Measurements from ENCODE around the gene RNF41. TPM values are rescaled to one million over a fixed set of nuclear protein-coding genes. Genes with fewer than 3 reads are reported as not detected.
A peak's percentile ranks its signal among the peaks of the same experiment; 100 is the strongest.

Gene RNF41
- total RNA-seq, 1 donor from 2014 or later: 73.0 TPM

- no peak for DNase-seq (ENCODE audit: low read depth in 2 of 2)
Measured at GRCh38 chr12:56213878-56214277, 7.8 kb downstream of the RNF41 start.

GRCh38 chr12:56212361-56212760 lies 9.4 kb downstream of the RNF41 start:
- DNase-seq (ENCODE audit: low read depth in 2 of 2): no peak

GRCh38 chr12:56208006-56208405 lies 13.7 kb downstream of the RNF41 start:
- no peak for DNase-seq (ENCODE audit: low read depth in 2 of 2)

GRCh38 chr12:56206452-56207166 lies 15.1 kb downstream of the RNF41 start:
- DNase-seq (ENCODE audit: low read depth in 2 of 2): peak; percentile 74 to 79

GRCh38 chr12:56205445-56205844 lies 16.3 kb downstream of the RNF41 start:
- no peak for DNase-seq (ENCODE audit: low read depth in 2 of 2)

- no peak for DNase-seq (ENCODE audit: low read depth in 2 of 2)
Measured at GRCh38 chr12:56204275-56204674, 17.4 kb downstream of the RNF41 start.

- no peak for DNase-seq (ENCODE audit: low read depth in 2 of 2)
Measured at GRCh38 chr12:56202838-56203237, 18.9 kb downstream of the RNF41 start.

GRCh38 chr12:56202366-56202765 lies 19.4 kb downstream of the RNF41 start:
- DNase-seq (ENCODE audit: low read depth in 2 of 2): peak in 1 of 2 donors; percentile 22

GRCh38 chr12:56198836-56199235 lies 22.9 kb downstream of the RNF41 start:
- DNase-seq (ENCODE audit: low read depth in 2 of 2): no peak

- DNase-seq (ENCODE audit: low read depth in 2 of 2): peak; percentile 28 to 34
Measured at GRCh38 chr12:56197921-56198635, 23.6 kb downstream of the RNF41 start.

- DNase-seq (ENCODE audit: low read depth in 2 of 2): peak in 1 of 2 donors; percentile 96
Measured at GRCh38 chr12:56196818-56197550, 24.7 kb downstream of the RNF41 start.

GRCh38 chr12:56193025-56193578 lies 28.6 kb downstream of the RNF41 start:
- peak; percentile 91 to 92 for DNase-seq (ENCODE audit: low read depth in 2 of 2)

GRCh38 chr12:56192582-56192981 lies 29.1 kb downstream of the RNF41 start:
- DNase-seq (ENCODE audit: low read depth in 2 of 2): no peak

- DNase-seq (ENCODE audit: low read depth in 2 of 2): no peak
Measured at GRCh38 chr12:56190695-56191155, 31.0 kb downstream of the RNF41 start.

GRCh38 chr12:56189918-56190694 lies 31.6 kb downstream of the RNF41 start:
- peak; percentile 90 to 91 for DNase-seq (ENCODE audit: low read depth in 2 of 2)

GRCh38 chr12:56189099-56189917 lies 32.4 kb downstream of the RNF41 start, which contains the start of gene SMARCC2:
TSS of gene SMARCC2 (minus strand) at chr12:56189483. CDS start at chr12:56189461, 22 bp downstream.
- peak; percentile 86 to 92 for DNase-seq (ENCODE audit: low read depth in 2 of 2)

GRCh38 chr12:56188778-56189098 lies 33.0 kb downstream of the RNF41 start:
- peak in 1 of 2 donors; percentile 21 for DNase-seq (ENCODE audit: low read depth in 2 of 2)

- no peak for DNase-seq (ENCODE audit: low read depth in 2 of 2)
Measured at GRCh38 chr12:56188131-56188777, 33.5 kb downstream of the RNF41 start.

- no peak for DNase-seq (ENCODE audit: low read depth in 2 of 2)
Measured at GRCh38 chr12:56186957-56187356, 34.8 kb downstream of the RNF41 start.

GRCh38 chr12:56178347-56178746 lies 43.4 kb downstream of the RNF41 start:
- DNase-seq (ENCODE audit: low read depth in 2 of 2): no peak

All from lung microvascular endothelial cell (primary cell).